ENCODE results near the gene MFNG.

DNA sequence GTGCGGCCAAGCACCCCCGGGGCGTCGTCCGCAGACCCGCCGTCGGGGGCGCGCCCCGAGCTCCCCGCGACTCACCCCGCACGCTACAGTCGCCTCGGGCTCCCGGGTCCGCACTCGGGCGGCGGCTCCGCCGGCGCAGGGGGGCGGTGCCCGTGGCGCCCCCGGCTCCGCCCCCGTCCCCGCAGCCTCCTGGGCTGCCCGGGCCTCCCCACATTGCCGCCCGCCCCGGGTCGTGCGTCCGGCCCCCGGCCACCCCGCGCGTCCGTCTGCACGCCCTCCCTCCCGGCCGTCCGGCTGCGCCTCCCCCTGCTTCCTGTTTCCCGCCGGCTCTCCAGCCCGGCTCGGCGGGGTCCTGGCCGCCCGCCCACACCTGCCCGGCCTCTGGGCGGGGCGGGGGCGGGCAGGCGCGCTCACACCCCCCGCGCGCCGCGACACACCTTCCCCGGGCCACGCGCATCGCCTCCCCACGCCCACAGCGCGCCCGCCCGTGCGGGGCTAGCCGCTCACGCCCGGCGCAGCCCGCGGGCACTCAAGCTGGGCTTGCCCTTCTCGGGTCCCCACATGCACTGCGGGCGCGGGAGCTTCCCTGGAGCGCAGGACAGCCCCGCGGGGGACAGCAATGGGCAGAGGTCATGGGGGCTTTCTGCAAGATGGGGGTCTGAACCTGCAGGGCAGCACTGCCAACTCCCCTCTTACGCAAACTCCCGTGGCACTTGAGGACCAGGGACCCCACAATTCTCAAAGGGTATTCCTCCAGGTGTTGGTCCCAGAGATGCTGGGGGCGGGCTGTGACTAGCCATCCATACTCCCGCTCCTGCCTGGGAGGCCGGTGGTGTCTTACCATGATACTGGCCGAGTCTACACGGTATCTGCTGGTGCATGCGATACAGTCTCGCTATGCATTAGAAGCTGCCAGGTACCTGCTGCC lies 33.3 kb upstream of the MFNG start, which contains the start of gene CARD10:
- TF ChIP-seq CTCF (IDR thresholded peaks at IDR 0.05): no peak
- TF ChIP-seq POLR2A (IDR thresholded peaks at IDR 0.05): no peak
- TF ChIP-seq POLR2AphosphoS5 (IDR thresholded peaks at IDR 0.05): no peak
